ENCODE measurements around the gene AASDHPPT. TPM values are rescaled to one million over a fixed set of nuclear protein-coding genes. Genes with fewer than 3 reads are reported as not detected.

The AASDHPPT gene
- total RNA-seq, 1 experiment from 2014 or later = 59.5 TPM

DNA sequence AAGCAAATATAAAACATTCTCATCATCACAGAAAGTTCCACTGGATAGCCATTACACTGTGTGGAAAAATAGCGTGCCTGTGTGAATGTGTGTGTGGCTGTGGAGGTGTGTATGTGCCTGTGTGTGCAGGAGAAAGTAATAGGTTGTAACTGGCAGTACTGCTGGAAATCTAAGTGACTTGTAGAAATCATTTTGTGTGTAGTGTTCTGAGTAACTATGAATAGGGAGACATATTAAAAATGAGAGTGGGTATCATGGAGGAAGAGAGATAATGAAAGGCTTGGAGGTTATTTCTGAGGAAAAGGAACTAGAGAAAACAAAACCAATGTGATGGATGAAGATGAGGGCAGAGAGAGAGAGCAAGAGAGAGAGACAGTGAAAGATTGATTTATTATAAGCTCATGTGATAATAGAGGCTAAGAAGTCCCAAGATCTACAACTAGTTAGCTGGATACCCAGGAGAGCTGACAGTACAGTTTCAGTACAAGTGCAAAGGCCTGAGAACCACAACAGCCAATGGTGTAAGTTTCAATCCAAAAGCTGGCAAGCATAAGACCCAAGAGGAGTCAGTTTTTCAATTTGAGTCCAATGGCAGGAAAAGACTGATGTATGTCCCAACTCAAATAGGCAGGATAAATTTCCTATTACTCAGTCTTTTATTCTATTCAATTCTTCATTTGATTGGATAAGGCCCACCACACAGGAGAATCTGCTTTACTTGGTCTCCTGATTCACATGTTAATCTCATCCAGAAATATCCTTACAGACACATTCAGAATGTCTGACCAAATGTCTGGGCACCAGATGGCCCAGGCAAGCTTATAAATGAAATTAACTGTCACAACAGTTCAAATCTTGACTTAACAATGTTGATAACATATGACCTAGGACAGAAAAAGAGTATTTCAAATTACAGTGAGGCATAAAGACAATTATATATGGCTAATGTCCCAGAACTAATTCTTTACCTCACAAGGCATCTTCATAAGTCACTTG, 15.2 kb upstream of the AASDHPPT start:
- H3K79me2 ChIP-seq (ENCODE audit: insufficient read depth, low read length) = no peaks in the 10 kb centered on the region
- no peak overlapping the region for H3K27ac ChIP-seq (ENCODE audit: low read depth, low read length)
- no peak overlapping the region for H3K9ac ChIP-seq (ENCODE audit: low read length)
- CTCF ChIA-PET = no interaction called here
- TF ChIP-seq POLR2AphosphoS5 (IDR thresholded peaks at IDR 0.05; ENCODE audit: low read depth, low read length) (no peak), ELF1 (IDR thresholded peaks at IDR 0.05; ENCODE audit: borderline replicate concordance, low read depth) (no peak), CBX3 (IDR thresholded peaks at IDR 0.05; ENCODE audit: low read depth) (no peak), ZNF274 (IDR thresholded peaks at IDR 0.05; ENCODE audit: low read depth, low read length) (no peak), SRF (IDR thresholded peaks at IDR 0.05; ENCODE audit: low read depth) (no peak), YY1 (IDR thresholded peaks at IDR 0.05; ENCODE audit: extremely low read depth, insufficient replicate concordance, low read depth, low read length) (no peak), EZH2 (IDR thresholded peaks at IDR 0.05) (no peak), CEBPB (IDR thresholded peaks at IDR 0.05; ENCODE audit: low read depth) (no peak), SP1 (IDR thresholded peaks at IDR 0.05; ENCODE audit: low read depth) (no peak), SIN3A (IDR thresholded peaks at IDR 0.05; ENCODE audit: low read depth) (no peak), RAD21 (IDR thresholded peaks at IDR 0.05; ENCODE audit: low read depth) (no peak), EZH2phosphoT487 (IDR thresholded peaks at IDR 0.05; ENCODE audit: borderline replicate concordance) (no peak), EGR1 (IDR thresholded peaks at IDR 0.05; ENCODE audit: low read depth) (no peak), ZBTB33 (IDR thresholded peaks at IDR 0.05; ENCODE audit: extremely low read depth, insufficient replicate concordance, low read length) (no peak), TCF7L2 (IDR thresholded peaks at IDR 0.05; ENCODE audit: borderline replicate concordance, extremely low read depth, insufficient read depth, insufficient read length) (no peak)
- TF ChIP-seq, protein P1, sequence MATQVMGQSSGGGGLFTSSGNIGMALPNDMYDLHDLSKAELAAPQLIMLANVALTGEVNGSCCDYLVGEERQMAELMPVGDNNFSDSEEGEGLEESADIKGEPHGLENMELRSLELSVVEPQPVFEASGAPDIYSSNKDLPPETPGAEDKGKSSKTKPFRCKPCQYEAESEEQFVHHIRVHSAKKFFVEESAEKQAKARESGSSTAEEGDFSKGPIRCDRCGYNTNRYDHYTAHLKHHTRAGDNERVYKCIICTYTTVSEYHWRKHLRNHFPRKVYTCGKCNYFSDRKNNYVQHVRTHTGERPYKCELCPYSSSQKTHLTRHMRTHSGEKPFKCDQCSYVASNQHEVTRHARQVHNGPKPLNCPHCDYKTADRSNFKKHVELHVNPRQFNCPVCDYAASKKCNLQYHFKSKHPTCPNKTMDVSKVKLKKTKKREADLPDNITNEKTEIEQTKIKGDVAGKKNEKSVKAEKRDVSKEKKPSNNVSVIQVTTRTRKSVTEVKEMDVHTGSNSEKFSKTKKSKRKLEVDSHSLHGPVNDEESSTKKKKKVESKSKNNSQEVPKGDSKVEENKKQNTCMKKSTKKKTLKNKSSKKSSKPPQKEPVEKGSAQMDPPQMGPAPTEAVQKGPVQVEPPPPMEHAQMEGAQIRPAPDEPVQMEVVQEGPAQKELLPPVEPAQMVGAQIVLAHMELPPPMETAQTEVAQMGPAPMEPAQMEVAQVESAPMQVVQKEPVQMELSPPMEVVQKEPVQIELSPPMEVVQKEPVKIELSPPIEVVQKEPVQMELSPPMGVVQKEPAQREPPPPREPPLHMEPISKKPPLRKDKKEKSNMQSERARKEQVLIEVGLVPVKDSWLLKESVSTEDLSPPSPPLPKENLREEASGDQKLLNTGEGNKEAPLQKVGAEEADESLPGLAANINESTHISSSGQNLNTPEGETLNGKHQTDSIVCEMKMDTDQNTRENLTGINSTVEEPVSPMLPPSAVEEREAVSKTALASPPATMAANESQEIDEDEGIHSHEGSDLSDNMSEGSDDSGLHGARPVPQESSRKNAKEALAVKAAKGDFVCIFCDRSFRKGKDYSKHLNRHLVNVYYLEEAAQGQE (IDR thresholded peaks at IDR 0.05; ENCODE audit: low read depth) = no peak
- H3K4me2 ChIP-seq (ENCODE audit: low read length) = no peak overlapping the region
- no peak overlapping the region for H3K4me3 ChIP-seq (replicated peaks in 1 of 2; ENCODE audit: low read depth in 1 of 2, low read length in 2 of 2)
- no peaks in the 10 kb centered on the region for H3K9me2 ChIP-seq (ENCODE audit: insufficient read depth)
- RAD21 ChIA-PET (ENCODE audit: low non-redundant PET in 1 of 2, low total read pairs in 2 of 2, uncharacterized antibody in 2 of 2, unreplicated experiment in 2 of 2) = no interaction called here
- no peaks in the 10 kb centered on the region for H3K9me3 ChIP-seq (ENCODE audit: control insufficient read depth in 1 of 2, insufficient read depth in 1 of 2, low read depth in 1 of 2, low read length in 2 of 2)
- no peak for DNase-seq (ENCODE audit: low read depth, low spot score)
- no peaks in the 10 kb centered on the region for H3K36me3 ChIP-seq (ENCODE audit: control insufficient read depth in 1 of 2, insufficient read depth in 2 of 2, low read length in 2 of 2)
- no peaks in the 10 kb centered on the region for H4K20me1 ChIP-seq (ENCODE audit: insufficient read depth)
- H3K4me1 ChIP-seq (ENCODE audit: control insufficient read depth in 1 of 2, insufficient read depth in 2 of 2, low read length in 2 of 2) = no peaks in the 10 kb centered on the region
- H3K27me3 ChIP-seq (ENCODE audit: insufficient read depth, low read length) = no peaks in the 10 kb centered on the region
- POLR2A ChIA-PET = interaction anchor here (1.0 kb wide), 1 partner anchor 15 kb away, joined by 3 read pairs; the partner anchor contains the start of genes AASDHPPT and KBTBD3
- no peak for ATAC-seq
- no peak overlapping the region for H2AFZ ChIP-seq (ENCODE audit: low read depth, low read length, poor library complexity, severe bottlenecking)
- BruUV-seq (replicated peaks) = no TSS peak
- intact Hi-C loops (cut with micrococcal nuclease) = no loop called here
